Measurements from ENCODE around the gene NREP. TPM values are rescaled to one million over a fixed set of nuclear protein-coding genes. Genes with fewer than 3 reads are reported as not detected.

NREP gene
- total RNA-seq (2014; rRNA removed; shearing (Covaris generic)), result 12.0 and 14.0 TPM in 2 replicates
- polyA plus RNA-seq (2015; cell fraction: cytosol; rRNA removed), result 19.8 and 22.1 TPM in 2 replicates
- 41.4 and 51.2 TPM in 2 replicates for polyA plus RNA-seq (2015; cell fraction: nucleus; rRNA removed)

- no peak for DNase-seq (ENCODE audit: low read depth)
These were observed at the start of gene NREP for GRCh38 chr5:111756581-111757354. Gene NREP, minus strand, starts transcription at chr5:111757194. Its CDS starts 1,422 bp downstream, at chr5:111755772.

- no peak for DNase-seq (ENCODE audit: low read depth)
These were observed 49.8 kb upstream of the NREP start for GRCh38 chr5:111806753-111807152.

GRCh38 chr5:111806156-111806555 is 49.2 kb upstream of the NREP start:
- no peak for DNase-seq (ENCODE audit: low read depth)

- DNase-seq (ENCODE audit: low read depth), result no peak
These were observed 48.1 kb upstream of the NREP start for GRCh38 chr5:111805071-111805470.

GRCh38 chr5:111800351-111800750 is 43.4 kb upstream of the NREP start:
- DNase-seq (ENCODE audit: low read depth), result no peak

GRCh38 chr5:111795142-111795541 is 38.1 kb upstream of the NREP start:
- no peak for DNase-seq (ENCODE audit: low read depth)

- DNase-seq (ENCODE audit: low read depth), result peak; percentile 32
These were observed 35.6 kb upstream of the NREP start for GRCh38 chr5:111792471-111793058.

GRCh38 chr5:111790295-111790694 is 33.3 kb upstream of the NREP start:
- DNase-seq (ENCODE audit: low read depth), result no peak

- no peak for DNase-seq (ENCODE audit: low read depth)
These were observed 30.0 kb upstream of the NREP start for GRCh38 chr5:111787006-111787405.

- DNase-seq (ENCODE audit: low read depth), result no peak
These were observed 27.6 kb upstream of the NREP start for GRCh38 chr5:111784491-111785181.

- no peak for DNase-seq (ENCODE audit: low read depth)
These were observed 26.5 kb upstream of the NREP start for GRCh38 chr5:111783537-111783936.

GRCh38 chr5:111782216-111782615 is 25.2 kb upstream of the NREP start:
- DNase-seq (ENCODE audit: low read depth), result no peak

- DNase-seq (ENCODE audit: low read depth), result peak; percentile 67
These were observed 24.2 kb upstream of the NREP start for GRCh38 chr5:111781200-111781599.

GRCh38 chr5:111779922-111780292 is 22.9 kb upstream of the NREP start:
- DNase-seq (ENCODE audit: low read depth), result no peak

GRCh38 chr5:111779260-111779921 is 22.4 kb upstream of the NREP start:
- DNase-seq (ENCODE audit: low read depth), result no peak

GRCh38 chr5:111776913-111777781 is 20.2 kb upstream of the NREP start:
- DNase-seq (ENCODE audit: low read depth), result no peak

GRCh38 chr5:111775224-111775623 is 18.2 kb upstream of the NREP start:
- no peak for DNase-seq (ENCODE audit: low read depth)

- peak; percentile 89 for DNase-seq (ENCODE audit: low read depth)
These were observed 17.5 kb upstream of the NREP start for GRCh38 chr5:111774525-111774924.

GRCh38 chr5:111772456-111773122 is 15.6 kb upstream of the NREP start:
- DNase-seq (ENCODE audit: low read depth), result peak; percentile 26

GRCh38 chr5:111769541-111769940 is 12.5 kb upstream of the NREP start:
- DNase-seq (ENCODE audit: low read depth), result no peak
